ENCODE data around the gene RETSAT.

The RETSAT gene

DNA sequence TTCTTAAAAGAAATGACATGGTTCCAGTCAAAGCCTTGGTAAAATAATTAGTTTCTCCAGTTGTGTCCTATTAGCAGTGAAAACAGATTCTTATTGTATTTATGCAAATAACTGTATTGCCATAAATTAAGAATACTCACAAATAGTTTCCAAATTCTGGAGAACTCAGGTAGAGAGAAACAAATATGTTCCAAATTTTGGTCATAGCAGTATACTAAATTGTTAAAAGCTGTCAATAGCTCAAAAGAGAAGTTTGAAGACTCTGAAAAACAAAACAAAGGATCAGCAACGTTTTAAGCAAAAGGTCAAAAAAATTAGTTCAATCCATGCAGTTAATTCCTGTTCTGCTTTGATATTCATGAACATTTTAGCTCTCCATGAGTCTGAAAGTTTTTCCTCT lies 25.7 kb upstream of the RETSAT start:
- Histone ChIP-seq H3K4me3 (no peak overlapping the region), H3K27ac (no peak overlapping the region)
- no peak for DNase-seq (ENCODE audit: low spot score)
- TF ChIP-seq, protein P1, sequence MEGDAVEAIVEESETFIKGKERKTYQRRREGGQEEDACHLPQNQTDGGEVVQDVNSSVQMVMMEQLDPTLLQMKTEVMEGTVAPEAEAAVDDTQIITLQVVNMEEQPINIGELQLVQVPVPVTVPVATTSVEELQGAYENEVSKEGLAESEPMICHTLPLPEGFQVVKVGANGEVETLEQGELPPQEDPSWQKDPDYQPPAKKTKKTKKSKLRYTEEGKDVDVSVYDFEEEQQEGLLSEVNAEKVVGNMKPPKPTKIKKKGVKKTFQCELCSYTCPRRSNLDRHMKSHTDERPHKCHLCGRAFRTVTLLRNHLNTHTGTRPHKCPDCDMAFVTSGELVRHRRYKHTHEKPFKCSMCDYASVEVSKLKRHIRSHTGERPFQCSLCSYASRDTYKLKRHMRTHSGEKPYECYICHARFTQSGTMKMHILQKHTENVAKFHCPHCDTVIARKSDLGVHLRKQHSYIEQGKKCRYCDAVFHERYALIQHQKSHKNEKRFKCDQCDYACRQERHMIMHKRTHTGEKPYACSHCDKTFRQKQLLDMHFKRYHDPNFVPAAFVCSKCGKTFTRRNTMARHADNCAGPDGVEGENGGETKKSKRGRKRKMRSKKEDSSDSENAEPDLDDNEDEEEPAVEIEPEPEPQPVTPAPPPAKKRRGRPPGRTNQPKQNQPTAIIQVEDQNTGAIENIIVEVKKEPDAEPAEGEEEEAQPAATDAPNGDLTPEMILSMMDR (IDR thresholded peaks at IDR 0.05), result no peak

- no peak overlapping the region for H3K27ac ChIP-seq
- no peak overlapping the region for H3K4me3 ChIP-seq
- DNase-seq (ENCODE audit: low spot score), result peak; percentile 11
- TF ChIP-seq, protein P1 (IDR thresholded peaks at IDR 0.05), result no peak
Observed at GRCh38 chr2:85378257-85378656, 23.9 kb upstream of the RETSAT start.

DNA sequence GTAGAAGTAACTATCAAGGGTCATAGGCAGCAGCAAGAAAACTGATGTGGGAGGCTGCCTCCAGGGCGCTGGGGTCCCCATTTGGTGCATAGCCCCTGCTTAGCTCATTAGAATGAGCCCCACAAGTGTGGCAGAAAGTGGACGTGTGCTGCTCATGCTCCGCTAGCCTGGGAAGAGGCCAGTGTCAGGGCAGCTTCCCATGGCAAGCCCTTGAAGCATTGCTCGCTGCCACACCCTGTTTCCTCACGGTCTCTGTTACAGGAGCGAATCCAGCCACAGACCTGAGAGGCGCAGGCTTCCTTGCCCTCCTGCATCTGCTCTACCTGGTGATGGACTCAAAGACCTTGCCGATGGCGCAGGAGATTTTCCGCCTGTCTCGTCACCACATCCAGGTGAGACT lies 22.8 kb upstream of the RETSAT start:
- TF ChIP-seq, protein P1 (IDR thresholded peaks at IDR 0.05), result no peak
- peak; percentile 36 for DNase-seq (ENCODE audit: low spot score)
- Histone ChIP-seq H3K27ac (no peak overlapping the region), H3K4me3 (no peak overlapping the region)

GRCh38 chr2:85376291-85377065 lies 22.1 kb upstream of the RETSAT start:
- Histone ChIP-seq H3K4me3 (no peak overlapping the region), H3K27ac (no peak overlapping the region)
- TF ChIP-seq, protein P1 (IDR thresholded peaks at IDR 0.05), result no peak
- peak; percentile 31 for DNase-seq (ENCODE audit: low spot score)

GRCh38 chr2:85371045-85371444 lies 16.7 kb upstream of the RETSAT start:
- Histone ChIP-seq H3K27ac (no peak overlapping the region), H3K4me3 (no peak overlapping the region)
- no peak for DNase-seq (ENCODE audit: low spot score)
- TF ChIP-seq, protein P1 (IDR thresholded peaks at IDR 0.05), result no peak

- no peak overlapping the region for H3K4me3 ChIP-seq
- no peak for DNase-seq (ENCODE audit: low spot score)
- TF ChIP-seq, protein P1 (IDR thresholded peaks at IDR 0.05), result no peak
- no peak overlapping the region for H3K27ac ChIP-seq
Observed at GRCh38 chr2:85369500-85369899, 15.2 kb upstream of the RETSAT start.

- H3K4me3 ChIP-seq, result no peak overlapping the region
- DNase-seq (ENCODE audit: low spot score), result no peak
- TF ChIP-seq, protein P1 (IDR thresholded peaks at IDR 0.05), result no peak
- H3K27ac ChIP-seq, result no peak overlapping the region
Observed at GRCh38 chr2:85368921-85369320, 14.6 kb upstream of the RETSAT start.
